Measurements from ENCODE around the gene FHIT.
A peak's percentile ranks its signal among the peaks of the same experiment; 100 is the strongest.

Gene FHIT

GRCh38 chr3:60250810-60251209 lies 1000.4 kb downstream of the FHIT start:
- DNase-seq = no peak

DNA sequence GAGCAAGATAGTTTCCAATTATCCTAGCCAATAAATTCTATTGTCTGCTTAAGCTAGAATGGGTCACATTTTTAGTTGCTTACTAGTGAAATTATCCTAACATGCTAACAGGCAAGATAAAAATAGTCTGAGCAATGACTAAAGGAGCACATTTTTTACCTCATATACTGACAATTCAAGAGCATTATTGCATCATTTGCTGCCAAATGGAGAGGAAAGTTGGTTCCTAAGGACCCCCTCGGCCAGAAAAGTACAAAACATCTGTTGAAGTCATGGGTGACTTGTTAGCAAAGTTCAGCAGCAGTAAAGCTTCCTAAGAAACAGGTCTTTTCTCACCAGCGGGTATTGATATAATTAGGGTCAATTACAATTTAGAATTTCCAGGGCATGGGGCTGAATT lies 1001.0 kb downstream of the FHIT start:
- no peak for DNase-seq

GRCh38 chr3:60246361-60246760 lies 1004.9 kb downstream of the FHIT start:
- no peak for DNase-seq

GRCh38 chr3:60243456-60243855 lies 1007.8 kb downstream of the FHIT start:
- DNase-seq = no peak

- DNase-seq = peak; percentile 3
Observed at GRCh38 chr3:60240492-60240891, 1010.8 kb downstream of the FHIT start.

DNA sequence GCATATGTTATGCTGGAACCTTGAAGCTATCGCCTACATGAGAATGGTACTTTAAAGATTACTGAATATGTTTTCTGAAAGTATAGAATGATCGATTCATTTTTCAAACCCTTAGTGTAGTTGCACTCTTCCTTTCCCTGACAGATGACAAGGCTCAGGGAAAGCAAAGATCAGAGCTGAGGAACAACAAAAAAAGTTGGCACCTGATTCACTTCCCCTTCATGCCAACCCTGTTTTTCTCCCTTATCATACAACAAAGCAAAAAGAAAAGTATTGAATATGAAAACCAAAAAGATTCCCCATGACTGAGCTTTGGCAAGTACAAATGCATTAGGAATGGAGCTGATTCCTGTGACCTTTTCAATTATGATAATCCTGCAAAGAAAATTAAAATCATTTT lies 1012.7 kb downstream of the FHIT start:
- DNase-seq = no peak

DNA sequence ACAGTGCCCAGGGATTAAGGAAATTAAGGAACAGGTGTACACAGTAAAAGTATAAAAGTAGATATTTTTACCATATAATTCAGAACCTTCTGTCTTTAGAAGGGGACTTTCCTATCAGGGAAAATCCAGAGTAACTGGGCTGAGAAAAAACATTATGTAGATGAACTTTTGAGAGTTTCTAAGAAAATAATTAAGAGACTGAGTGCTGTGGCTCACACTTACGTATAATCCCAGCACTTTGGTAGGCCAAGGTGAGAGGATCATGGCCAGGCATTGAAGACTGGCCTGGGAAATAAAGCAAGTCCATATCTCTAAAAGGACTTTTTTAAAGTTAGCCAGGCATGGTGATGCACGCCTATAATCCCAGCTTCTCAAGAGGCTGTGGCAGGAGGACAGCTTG lies 1021.8 kb downstream of the FHIT start:
- no peak for DNase-seq

DNA sequence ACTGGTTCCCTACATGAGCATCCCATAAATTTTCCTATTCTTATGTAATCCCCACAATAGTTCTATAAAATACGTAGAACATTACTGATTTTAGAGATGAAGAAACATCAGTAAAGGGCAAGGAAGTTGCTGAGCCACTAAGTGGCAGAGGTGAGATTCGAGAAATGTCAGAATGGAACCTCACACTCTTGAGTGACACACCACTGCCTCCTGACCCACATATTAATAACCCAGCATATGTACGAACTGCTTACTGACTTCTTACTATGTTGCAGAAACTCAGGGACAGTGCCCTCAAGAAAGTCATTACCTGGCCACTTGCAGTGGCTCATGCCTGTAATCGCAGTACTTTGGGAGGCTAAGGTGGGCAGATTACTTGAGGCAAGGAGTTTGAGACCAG lies 1022.4 kb downstream of the FHIT start:
- no peak for DNase-seq

- no peak for DNase-seq
Observed at GRCh38 chr3:60226912-60227311, 1024.3 kb downstream of the FHIT start.

GRCh38 chr3:60225848-60226247 lies 1025.4 kb downstream of the FHIT start:
- no peak for DNase-seq

DNA sequence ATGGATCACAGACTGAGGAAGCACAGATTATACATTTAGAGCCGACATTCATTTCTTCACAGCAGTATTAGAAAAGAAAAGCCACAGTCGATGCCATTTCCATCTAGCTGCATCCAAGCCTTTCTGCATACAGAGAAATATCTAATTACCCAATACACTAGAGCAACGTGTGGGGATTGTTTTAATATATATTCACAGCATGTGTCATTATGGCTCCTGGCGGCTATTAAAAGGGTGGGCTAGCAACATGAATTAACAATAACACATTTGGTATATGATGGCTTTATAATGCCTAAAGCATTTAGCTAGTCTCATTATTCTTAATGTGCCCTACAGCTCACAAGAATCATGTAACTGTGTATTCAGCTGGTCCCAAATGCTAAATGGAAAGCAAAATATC lies 1030.5 kb downstream of the FHIT start:
- no peak for DNase-seq

DNA sequence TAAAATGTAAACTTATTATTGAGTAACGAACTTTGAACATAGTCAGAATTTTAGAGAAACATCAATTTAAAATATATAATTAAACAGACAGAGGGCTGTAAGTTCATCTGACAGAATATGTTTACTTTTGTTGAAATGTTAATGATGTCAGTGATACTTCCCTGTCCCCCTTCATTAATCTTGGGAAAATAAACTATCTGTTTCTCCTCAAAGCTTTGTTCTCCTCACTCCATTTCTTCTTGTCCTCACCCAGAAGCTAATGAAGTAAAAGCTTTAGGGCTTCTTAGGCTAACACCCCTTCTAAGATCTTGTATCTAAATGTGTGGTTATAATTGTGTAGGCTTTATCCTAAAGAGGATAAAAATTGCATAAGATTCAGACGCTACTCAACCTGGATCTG lies 1031.8 kb downstream of the FHIT start:
- no peak for DNase-seq

DNA sequence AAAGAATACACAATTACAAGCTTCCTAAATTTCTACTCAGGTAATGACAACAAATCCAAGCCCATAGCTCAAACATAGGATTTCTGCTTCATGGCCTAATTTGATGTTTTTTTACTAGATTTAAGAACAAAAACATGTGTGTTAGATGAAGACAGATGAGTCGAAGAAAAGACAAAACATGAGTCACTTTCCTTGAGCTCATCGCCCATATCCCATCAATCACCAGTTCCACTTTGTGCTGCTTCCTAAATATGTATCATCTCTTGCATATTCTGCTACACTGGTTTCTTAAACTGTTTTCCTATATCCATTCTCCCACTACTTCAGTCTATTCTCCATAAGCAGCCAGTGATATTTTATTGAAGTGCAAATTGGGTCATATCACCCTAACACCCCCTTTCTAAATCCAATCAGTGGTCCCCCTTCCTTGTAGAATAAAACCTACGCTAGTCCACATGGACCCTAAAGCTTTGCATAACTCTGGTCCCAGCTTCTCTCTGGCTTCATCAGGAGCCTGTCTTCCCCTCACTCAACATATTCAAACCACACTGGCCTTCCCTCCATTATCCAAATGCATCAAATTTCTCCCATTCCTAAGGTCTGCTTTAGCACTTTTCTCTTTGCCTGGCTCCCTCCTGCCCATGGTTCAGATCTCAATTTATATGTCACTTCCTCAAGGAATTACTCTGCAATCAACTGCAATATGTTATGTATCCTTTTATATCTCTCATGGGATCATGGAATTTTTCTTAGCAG lies 1033.9 kb downstream of the FHIT start:
- DNase-seq = no peak

DNA sequence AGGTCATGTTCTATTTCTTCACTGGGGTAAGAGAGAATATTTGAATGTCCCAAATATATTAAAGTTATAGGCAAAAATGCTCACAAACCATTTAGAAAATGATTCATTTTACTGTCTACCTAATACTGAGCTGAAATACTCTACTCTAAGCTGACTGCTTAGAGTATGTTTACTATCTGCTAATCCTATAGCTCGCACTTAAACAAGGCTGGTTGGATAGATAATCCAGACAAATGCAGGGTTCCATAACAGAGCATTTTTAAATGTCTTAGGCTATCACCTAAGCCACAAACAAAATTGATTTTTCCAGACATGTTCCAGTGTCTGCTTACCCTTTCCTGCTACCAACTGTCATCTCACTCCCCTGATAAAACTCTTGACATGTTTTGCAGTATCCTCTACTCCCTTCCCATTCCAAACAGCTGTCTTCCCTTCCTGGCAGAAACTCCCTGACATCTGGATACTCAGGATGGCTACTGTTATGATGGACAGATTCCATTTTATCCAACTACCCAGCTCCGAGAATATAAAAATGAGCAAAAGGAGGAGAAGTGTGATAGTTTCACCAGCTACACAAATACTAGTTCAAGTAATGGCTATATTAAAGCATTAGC lies 1034.7 kb downstream of the FHIT start:
- no peak for DNase-seq

DNA sequence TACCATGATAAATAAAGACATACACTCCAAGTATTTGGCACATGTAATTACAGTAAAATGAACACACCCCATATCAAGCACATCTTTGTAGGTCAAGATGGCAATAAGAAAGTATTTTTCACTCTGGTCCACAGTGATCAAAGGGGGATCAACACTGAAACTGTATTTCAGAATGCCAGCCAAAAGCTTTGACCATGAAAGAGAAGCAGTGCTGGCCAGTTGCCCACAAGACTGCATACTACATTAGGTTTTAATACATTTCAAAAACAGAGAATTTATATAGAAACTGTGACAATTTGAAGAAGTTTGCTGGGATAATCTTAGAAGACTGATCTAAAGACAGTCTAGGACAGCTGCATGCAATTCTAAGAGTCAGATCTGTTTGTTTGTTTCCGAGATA lies 1035.3 kb downstream of the FHIT start:
- no peak for DNase-seq

DNA sequence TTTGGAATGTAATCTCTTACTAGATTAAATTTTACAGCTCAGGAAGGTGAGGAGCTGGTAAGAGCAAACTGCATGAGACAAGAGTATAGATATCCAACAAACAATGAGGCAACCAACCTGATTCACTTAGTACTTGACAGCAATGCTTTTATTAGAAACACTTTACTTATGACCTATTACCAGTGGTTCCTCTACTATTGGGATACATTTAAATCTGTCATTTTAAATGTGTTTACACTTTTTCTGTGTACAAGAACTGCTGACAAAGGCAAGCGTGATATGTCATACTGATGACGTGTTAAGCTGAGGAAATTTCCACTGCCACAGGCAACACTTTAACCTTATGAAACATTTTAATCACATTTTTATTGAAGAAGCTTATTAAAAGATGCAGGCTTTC lies 1043.3 kb downstream of the FHIT start:
- no peak for DNase-seq

DNA sequence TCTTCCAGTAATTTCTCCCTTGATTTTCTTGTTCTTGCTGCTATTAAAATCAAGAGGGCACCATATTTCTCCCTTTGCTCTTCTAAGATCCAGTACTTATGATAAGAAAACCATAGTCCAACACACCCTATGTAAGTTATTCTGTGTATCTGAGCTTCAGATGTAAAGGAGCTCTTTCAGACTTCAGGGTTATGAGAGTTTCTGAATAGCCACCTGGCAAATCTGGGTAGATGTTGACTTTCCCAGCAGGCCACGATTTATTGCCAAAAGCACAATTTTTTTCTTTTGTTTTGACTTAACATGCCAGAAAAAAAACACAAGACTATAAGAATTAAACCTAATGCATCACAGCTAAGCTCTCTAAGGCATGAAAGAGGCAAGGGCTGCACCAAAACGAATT lies 1045.0 kb downstream of the FHIT start:
- DNase-seq = no peak

- peak; percentile 10 for DNase-seq
Observed at GRCh38 chr3:60202052-60202726, 1049.1 kb downstream of the FHIT start.

- DNase-seq = no peak
Observed at GRCh38 chr3:60199306-60199705, 1051.9 kb downstream of the FHIT start.

DNA sequence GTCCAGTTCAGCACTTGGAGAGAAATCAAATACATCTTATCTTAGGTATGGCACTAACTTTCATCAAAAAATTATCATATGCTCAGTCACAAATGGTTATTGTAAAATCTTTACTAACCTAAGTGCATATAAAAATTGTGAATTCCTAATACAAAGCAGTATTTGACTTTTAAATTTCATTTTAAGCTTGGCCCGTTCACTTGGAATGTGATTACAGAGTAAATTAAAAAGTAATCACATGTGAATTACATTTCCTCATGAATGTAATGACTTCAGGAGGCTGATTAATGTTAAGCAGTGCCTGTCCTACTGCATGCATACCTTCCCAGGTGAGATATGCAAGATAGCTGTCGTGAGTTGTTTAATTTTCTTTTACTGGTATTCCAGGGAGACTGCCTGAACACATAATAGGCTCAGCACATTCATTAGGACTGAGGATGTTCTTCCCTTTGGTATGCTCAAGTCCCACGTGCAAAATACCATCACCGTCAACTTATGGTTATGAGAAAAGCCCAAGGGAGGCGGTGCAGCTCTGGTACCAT lies 1053.0 kb downstream of the FHIT start:
- DNase-seq = no peak

DNA sequence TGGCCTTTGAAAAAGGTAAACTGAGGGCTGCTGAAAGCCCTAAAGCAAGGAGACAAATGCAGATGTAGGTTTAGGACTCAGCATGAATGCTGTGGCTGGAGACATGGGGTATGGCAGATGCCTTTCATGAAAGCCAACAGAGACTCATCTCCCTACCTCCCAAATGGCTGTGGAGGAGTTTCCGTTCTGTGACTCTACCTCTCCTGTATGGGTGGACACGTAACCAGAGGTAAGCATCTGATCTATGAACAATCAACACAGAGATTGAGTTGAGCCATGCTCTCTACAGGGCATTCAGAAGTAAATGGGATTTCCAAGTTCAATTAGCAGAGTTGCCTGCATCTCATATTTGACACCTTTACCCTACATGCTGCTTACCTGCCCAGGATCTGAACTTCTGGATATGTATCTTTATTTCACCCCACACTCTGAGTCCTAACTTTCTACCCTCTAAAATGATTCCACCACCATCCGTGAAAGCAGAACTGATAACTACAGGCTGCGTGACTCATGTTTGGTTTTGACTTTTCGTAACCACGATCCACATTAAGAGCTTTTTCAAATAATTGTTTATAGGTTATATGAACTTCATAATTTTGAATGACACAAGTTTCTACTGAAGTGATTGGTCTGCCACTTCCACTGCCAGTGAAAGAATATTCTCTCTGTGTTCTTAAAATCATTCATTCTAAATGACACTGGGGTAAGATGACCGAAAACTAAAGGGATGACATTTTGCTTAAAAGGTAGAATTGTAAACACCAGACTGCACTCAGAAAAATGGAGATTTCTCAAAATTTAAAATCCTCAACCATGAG lies 1058.7 kb downstream of the FHIT start:
- no peak for DNase-seq

DNA sequence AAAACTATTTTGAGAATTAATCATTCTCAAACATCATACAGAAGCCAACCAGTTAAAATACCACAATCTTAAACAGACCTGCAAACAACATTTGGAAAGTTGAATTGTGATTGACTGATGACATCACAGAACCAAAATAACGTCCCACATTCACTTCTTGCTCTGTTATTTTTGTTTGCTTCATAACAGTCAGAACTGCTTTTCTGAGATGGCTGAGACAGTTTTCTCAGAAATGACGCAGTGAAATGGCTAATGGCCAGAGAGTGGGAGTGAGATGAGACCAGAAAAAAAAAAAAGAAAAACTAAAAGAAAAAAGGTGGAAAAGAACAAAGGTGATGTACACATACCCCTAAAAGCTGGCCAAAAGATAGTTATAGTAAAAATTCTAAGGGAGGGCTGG lies 1061.2 kb downstream of the FHIT start:
- no peak for DNase-seq

DNA sequence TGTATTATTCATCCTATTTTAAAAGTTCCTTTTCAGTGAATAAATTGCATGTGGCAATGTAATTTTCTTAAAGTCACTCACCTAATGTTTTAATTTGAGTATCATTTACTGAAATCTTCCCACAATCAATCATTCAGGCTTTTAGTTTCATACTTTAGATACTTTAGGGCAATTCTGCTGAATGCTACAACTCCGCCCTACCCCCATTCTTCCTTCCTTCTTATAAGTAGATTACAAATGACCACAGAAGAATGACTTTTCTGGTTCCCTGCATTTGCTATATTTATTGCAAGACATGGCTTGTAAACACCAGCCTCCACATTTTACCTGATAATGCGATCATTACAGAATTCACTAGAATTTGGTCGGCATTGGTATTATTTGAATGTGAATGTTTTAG lies 1061.9 kb downstream of the FHIT start:
- no peak for DNase-seq
